ENCODE data around the gene FEZF1.

The FEZF1 gene

DNA sequence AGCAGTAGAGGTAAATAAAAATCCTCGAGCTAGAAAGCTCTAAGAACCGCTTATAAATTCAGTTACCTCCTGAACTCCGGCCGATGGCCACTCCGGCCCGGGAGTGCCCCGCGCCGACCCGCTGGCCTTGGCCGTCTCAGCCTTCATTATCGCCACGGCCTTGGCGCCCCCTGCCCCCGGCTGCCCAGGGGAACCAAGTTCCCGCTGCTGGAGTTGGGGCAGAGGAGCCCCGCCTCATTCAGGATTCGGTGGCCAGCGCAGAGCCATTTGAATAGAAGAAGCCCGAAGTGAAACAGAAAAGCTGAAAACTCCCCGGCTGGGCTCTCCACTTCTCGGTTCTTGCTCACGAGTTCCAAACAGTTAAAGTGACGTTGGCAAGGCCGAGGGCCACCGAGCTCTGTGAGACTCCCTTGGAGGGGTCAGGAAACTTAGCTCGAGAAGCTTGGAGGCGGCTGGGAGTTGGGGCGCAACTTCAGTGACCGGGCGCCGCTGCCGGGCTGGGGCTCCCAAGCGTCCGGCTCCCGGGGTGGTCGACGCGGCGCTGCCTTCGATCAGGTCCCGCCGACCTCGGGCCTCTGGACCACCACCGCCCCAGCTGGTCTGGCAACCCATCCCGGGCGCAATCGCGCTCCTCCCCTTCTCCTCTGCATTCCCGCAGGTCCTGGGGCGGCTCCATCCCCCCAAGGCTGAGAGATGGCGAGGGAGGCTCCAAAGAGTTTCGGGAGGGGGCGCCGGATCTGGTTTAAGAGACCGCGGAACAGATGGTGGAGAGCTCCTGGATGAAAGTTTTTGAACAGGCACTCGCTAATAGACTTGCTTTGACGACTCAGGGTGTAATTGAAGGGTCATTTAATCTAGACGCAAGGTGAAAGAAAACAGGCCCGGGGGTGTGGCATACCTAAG is 5.8 kb upstream of the FEZF1 start:
- TF ChIP-seq TAF1 (IDR thresholded peaks at IDR 0.05; ENCODE audit: low read depth) (no peak), YY1 (IDR thresholded peaks at IDR 0.05; ENCODE audit: low read depth) (no peak), TCF12 (IDR thresholded peaks at IDR 0.05; ENCODE audit: low read depth) (no peak), REST (IDR thresholded peaks at IDR 0.05; ENCODE audit: low read depth) (no peak), ZBTB7A (IDR thresholded peaks at IDR 0.05; ENCODE audit: low read depth) (no peak), TEAD4 (IDR thresholded peaks at IDR 0.05) (no peak), EP300 (IDR thresholded peaks at IDR 0.05; ENCODE audit: borderline replicate concordance) (no peak), CEBPB (IDR thresholded peaks at IDR 0.05) (no peak), NFIC (IDR thresholded peaks at IDR 0.05) (no peak), FOXM1 (IDR thresholded peaks at IDR 0.05; ENCODE audit: borderline replicate concordance, low read depth) (no peak), MAX (IDR thresholded peaks at IDR 0.05) (no peak), CREB1 (IDR thresholded peaks at IDR 0.05; ENCODE audit: low read depth) (no peak), RAD21 (IDR thresholded peaks at IDR 0.05; ENCODE audit: low read depth) (no peak), EGR1 (IDR thresholded peaks at IDR 0.05) (no peak), USF1 (IDR thresholded peaks at IDR 0.05) (no peak)

GRCh38 chr7:122309421-122309820 is 4.9 kb upstream of the FEZF1 start:
- TF ChIP-seq NFIC (IDR thresholded peaks at IDR 0.05) (no peak), TEAD4 (IDR thresholded peaks at IDR 0.05) (no peak), YY1 (IDR thresholded peaks at IDR 0.05; ENCODE audit: low read depth) (no peak), RAD21 (IDR thresholded peaks at IDR 0.05; ENCODE audit: low read depth) (no peak)

GRCh38 chr7:122307228-122307621 is 2.7 kb upstream of the FEZF1 start:
- no peak for TF ChIP-seq USF1 (IDR thresholded peaks at IDR 0.05)
- no peak for TF ChIP-seq YY1 (IDR thresholded peaks at IDR 0.05; ENCODE audit: low read depth)
- TF ChIP-seq CEBPB (IDR thresholded peaks at IDR 0.05) = no peak
- no peak for TF ChIP-seq MAX (IDR thresholded peaks at IDR 0.05)
- TF ChIP-seq EGR1 (IDR thresholded peaks at IDR 0.05) = no peak
- TF ChIP-seq FOXM1 (IDR thresholded peaks at IDR 0.05; ENCODE audit: borderline replicate concordance, low read depth) = no peak
- TF ChIP-seq RAD21 (IDR thresholded peaks at IDR 0.05; ENCODE audit: low read depth) = no peak
- no peak for TF ChIP-seq NFIC (IDR thresholded peaks at IDR 0.05)
- no peak for TF ChIP-seq TAF1 (IDR thresholded peaks at IDR 0.05; ENCODE audit: low read depth)

DNA sequence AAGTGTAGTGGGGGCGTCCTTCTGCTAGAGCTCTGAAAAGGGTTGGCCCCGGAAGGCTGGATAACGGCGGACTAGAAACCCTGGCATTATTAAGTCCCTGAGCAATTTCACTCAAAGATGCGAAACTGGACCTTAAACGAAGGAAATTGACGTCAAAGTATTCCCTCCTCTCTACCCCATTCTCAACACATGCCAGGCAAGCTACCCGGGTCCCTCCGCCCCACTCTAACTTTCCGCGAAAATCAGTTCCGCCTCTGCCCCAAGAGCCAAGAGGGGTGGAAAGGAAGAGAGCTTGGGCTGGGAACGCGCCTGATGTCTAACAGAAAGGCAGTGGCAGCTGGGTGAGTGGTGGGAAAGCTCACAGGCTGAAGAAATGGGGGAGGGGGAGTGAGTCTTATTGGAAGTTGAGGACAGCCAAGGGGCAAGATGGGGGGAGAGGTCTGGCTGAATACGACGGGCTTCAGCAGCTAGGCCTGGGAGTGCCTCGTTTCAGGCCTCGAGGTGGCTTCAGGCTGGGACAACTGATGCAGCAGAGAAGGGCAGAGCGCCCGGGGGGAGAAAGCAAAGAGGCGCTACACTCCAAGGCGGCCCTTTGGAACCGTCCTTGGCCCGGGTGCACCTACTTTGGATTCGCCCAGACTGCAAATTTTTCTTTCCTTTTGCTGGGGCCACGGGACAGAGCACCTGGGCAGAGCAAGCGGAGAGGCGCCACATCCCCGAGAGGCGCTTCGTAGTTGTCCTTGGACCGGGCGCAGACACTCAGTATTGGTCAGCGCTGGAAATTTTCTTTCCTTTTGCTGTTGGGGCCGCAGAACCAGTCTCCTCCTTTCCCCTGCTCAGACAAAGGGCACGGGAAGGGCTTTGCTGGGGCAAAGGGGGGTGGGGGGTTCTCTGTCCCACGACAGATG is 2.0 kb upstream of the FEZF1 start:
- TF ChIP-seq CREB1 (IDR thresholded peaks at IDR 0.05; ENCODE audit: low read depth) (no peak), TEAD4 (IDR thresholded peaks at IDR 0.05) (no peak)

GRCh38 chr7:122305475-122306319 is 1.1 kb upstream of the FEZF1 start:
- TF ChIP-seq TCF12 (IDR thresholded peaks at IDR 0.05; ENCODE audit: low read depth) (0 out of 2 replicates have a peak, but pooled peaks have one; percentile 27), EGR1 (IDR thresholded peaks at IDR 0.05) (no peak), RAD21 (IDR thresholded peaks at IDR 0.05; ENCODE audit: low read depth) (no peak)

GRCh38 chr7:122304996-122305421 is 459 bp upstream of the FEZF1 start:
- TF ChIP-seq EGR1 (IDR thresholded peaks at IDR 0.05) (no peak), CREB1 (IDR thresholded peaks at IDR 0.05; ENCODE audit: low read depth) (no peak), REST (IDR thresholded peaks at IDR 0.05; ENCODE audit: low read depth) (no peak), TAF1 (IDR thresholded peaks at IDR 0.05; ENCODE audit: low read depth) (no peak), TEAD4 (IDR thresholded peaks at IDR 0.05) (no peak)

Data from Ishikawa (cell line).